Transverse colon (tissue), 4 donors: Measurements from ENCODE around the gene PTPRA.
"Not testable (repeated sequence)": the region's sequence is repeated elsewhere in the genome, so short reads cannot be mapped to it uniquely, and the experiment has no call there.

Source experiments
- POLR2A ChIP-seq: fragments of 450-650 bp; IDR thresholded peaks from one replicate; pipeline ENCODE4 v1.6.1; 2016; ENCODE audit warnings: antibody characterized with exemption, mild to moderate bottlenecking, moderate library complexity
- POLR2AphosphoS5 ChIP-seq, 3 donors: sonication (generic); formaldehyde crosslinking; IDR thresholded peaks; one replicate each; pipeline ENCODE4 v1.6.1; 2016; ENCODE audit warnings: antibody characterized with exemption in 3 of 3
- TF ChIP-seq, protein P1 (sequence below), 5 experiments: fragments of 200-600 bp in 3 of 5; fragments of 450-650 bp in 2 of 5; sonication (generic) in 3 of 5; IDR thresholded peaks; 1 replicate in 2 of 5; 2 replicates in 3 of 5; pipeline ENCODE4 v1.5.1; 2016 to 2017; ENCODE audit warnings: antibody characterized with exemption in 5 of 5, inconsistent platforms in 3 of 5, mild to moderate bottlenecking in 2 of 5, moderate library complexity in 1 of 5

DNA sequence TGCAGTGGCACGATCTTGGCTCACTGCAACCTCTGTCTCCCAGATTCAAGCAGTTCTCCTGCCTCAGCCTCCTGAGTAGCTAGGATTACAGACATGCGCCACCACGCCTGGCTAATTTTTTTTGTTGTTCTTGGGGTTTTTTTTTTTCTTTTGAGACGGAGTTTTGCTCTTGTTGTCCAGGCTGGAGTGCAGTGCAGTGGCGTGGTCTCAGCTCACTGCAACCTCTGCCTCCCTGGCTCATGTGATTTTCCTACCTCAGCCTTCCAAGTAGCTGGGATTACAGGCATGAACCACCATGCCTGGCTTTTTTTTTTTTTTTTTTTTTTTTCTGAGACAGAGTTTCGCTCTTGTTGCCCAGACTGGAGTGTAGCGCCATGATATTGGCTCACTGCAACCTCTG is 42.1 kb upstream of the PTPRA start:
- TF ChIP-seq, protein P1, sequence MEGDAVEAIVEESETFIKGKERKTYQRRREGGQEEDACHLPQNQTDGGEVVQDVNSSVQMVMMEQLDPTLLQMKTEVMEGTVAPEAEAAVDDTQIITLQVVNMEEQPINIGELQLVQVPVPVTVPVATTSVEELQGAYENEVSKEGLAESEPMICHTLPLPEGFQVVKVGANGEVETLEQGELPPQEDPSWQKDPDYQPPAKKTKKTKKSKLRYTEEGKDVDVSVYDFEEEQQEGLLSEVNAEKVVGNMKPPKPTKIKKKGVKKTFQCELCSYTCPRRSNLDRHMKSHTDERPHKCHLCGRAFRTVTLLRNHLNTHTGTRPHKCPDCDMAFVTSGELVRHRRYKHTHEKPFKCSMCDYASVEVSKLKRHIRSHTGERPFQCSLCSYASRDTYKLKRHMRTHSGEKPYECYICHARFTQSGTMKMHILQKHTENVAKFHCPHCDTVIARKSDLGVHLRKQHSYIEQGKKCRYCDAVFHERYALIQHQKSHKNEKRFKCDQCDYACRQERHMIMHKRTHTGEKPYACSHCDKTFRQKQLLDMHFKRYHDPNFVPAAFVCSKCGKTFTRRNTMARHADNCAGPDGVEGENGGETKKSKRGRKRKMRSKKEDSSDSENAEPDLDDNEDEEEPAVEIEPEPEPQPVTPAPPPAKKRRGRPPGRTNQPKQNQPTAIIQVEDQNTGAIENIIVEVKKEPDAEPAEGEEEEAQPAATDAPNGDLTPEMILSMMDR (IDR thresholded peaks at IDR 0.05) = not testable (repeated sequence)
- not testable (repeated sequence) for TF ChIP-seq POLR2AphosphoS5 (IDR thresholded peaks at IDR 0.05); POLR2A
